GM23248 (cell line): ENCODE results near the gene TIAM2. TPM values are rescaled to one million over a fixed set of nuclear protein-coding genes. Genes with fewer than 3 reads are reported as not detected.
A peak's percentile ranks its signal among the peaks of the same experiment; 100 is the strongest.

Experiments
- DNase-seq: peaks from one replicate; pipeline ENCODE4 v3.0.0-alpha.2; 2015
- H2AFZ ChIP-seq: fragments of 200-600 bp; sonication (generic); 2 replicates; pipeline ENCODE4 v1.6.1; 2016; ENCODE audit warnings: antibody characterized with exemption
- H3F3A ChIP-seq: fragments of 200-600 bp; sonication (generic); 2 replicates; pipeline ENCODE4 v1.6.1; 2016; ENCODE audit warnings: mild to moderate bottlenecking, antibody characterized with exemption, mixed run types; ENCODE audit not compliant: insufficient read depth
- H3K27ac ChIP-seq: fragments of 200-600 bp; sonication (generic); 2 replicates; pipeline ENCODE4 v1.5.1; 2016; ENCODE audit warnings: mild to moderate bottlenecking
- H3K27me3 ChIP-seq: fragments of 200-600 bp; sonication (generic); replicated peaks from 2 replicates; pipeline ENCODE4 v1.6.1; 2016; ENCODE audit warnings: mild to moderate bottlenecking; ENCODE audit not compliant: insufficient read depth
- H3K36me3 ChIP-seq: fragments of 200-600 bp; sonication (generic); 2 replicates; pipeline ENCODE4 v1.6.1; 2016; ENCODE audit warnings: low read depth, mild to moderate bottlenecking
- H3K4me1 ChIP-seq: fragments of 200-600 bp; sonication (generic); 2 replicates; pipeline ENCODE4 v1.6.1; 2016; ENCODE audit warnings: mild to moderate bottlenecking; ENCODE audit not compliant: insufficient read depth
- H3K4me2 ChIP-seq: fragments of 200-600 bp; sonication (generic); one replicate; pipeline ENCODE4 v1.6.1; 2016; ENCODE audit warnings: mild to moderate bottlenecking; ENCODE audit not compliant: unreplicated experiment
- H3K4me3 ChIP-seq: fragments of 200-600 bp; sonication (generic); 2 replicates; pipeline ENCODE4 v1.5.1; 2016; ENCODE audit warnings: mild to moderate bottlenecking
- H3K79me2 ChIP-seq: fragments of 200-600 bp; sonication (generic); 2 replicates; pipeline ENCODE4 v1.6.1; 2016; ENCODE audit warnings: mild to moderate bottlenecking; ENCODE audit not compliant: insufficient read depth
- H3K9ac ChIP-seq: fragments of 200-600 bp; sonication (generic); 2 replicates; pipeline ENCODE4 v1.6.1; 2016; ENCODE audit warnings: mild to moderate bottlenecking
- H3K9me2 ChIP-seq: fragments of 200-600 bp; sonication (generic); 2 replicates; pipeline ENCODE4 v1.6.1; 2016; ENCODE audit warnings: mixed run types, mild to moderate bottlenecking, moderate library complexity; ENCODE audit not compliant: insufficient read depth
- H3K9me3 ChIP-seq: fragments of 200-600 bp; sonication (generic); one replicate; pipeline ENCODE4 v1.6.1; 2017; ENCODE audit warnings: low read depth
- H4K20me1 ChIP-seq: fragments of 200-600 bp; sonication (generic); 2 replicates; pipeline ENCODE4 v1.6.0; 2016; ENCODE audit not compliant: insufficient read depth
- EZH2 ChIP-seq: fragments of 200-600 bp; sonication (generic); IDR thresholded peaks from 2 replicates; pipeline ENCODE4 v1.6.1; 2018; ENCODE audit warnings: antibody characterized with exemption, mild to moderate bottlenecking; ENCODE audit not compliant: insufficient read depth, poor library complexity, severe bottlenecking
- EZH2phosphoT487 ChIP-seq: fragments of 200-600 bp; sonication (generic); IDR thresholded peaks from 2 replicates; pipeline ENCODE4 v1.6.1; 2018; ENCODE audit warnings: antibody characterized with exemption, moderate library complexity, mild to moderate bottlenecking, low read depth; ENCODE audit not compliant: insufficient read depth
- WGBS, 2 experiments: methylation state at CpG; one replicate each; pipeline ENCODE4 v1.1.6; 2015 to 2017; ENCODE audit warnings: low lambda C conversion rate in 2 of 2, low coverage in 1 of 2; ENCODE audit errors: missing lambda C conversion rate in 2 of 2; 5-methylcytosine and 5-hydroxymethylcytosine counted together
- in situ Hi-C: fragments of 300-500 bp; cut with MboI; formaldehyde crosslinking; loops from 2 replicates; pipeline ENCODE4 v1.15.0; 2020
- polyA plus RNA-seq: library from polyadenylated mRNA; unstranded; fragments of >200 nt; fragmentation: Nextera tagmentation; extraction: Ambion mirVana; gene quantifications from 2 replicates; pipeline ENCODE4 v1.2.1, GENCODE V29; 2016
- total RNA-seq: library from RNA; depleted of rRNA; stranded (reverse); fragments of >200 nt; shearing (Covaris generic); gene quantifications from 2 replicates; pipeline ENCODE4 v1.2.3, GENCODE V29; 2014

The TIAM2 gene
- total and polyA plus RNA-seq, 2 experiments from 2014 or later = 2.4 to 2.6 TPM

- Histone ChIP-seq H3K36me3 (0 out of 2 replicates have a peak, but pooled peaks cover 3% of the 10 kb centered on the region), H3K9me2 (no peaks in the 10 kb centered on the region), H3K4me2 (no peak overlapping the region), H3F3A (no peaks in the 10 kb centered on the region), H3K4me1 (no peaks in the 10 kb centered on the region), H3K27me3 (no peaks in the 10 kb centered on the region), H4K20me1 (no peaks in the 10 kb centered on the region), H3K79me2 (no peaks in the 10 kb centered on the region), H3K4me3 (no peak overlapping the region), H3K27ac (no peak overlapping the region), H3K9ac (no peak overlapping the region), H3K9me3 (no peaks in the 10 kb centered on the region), H2AFZ (no peak overlapping the region)
- 80 to 81% methylated on average over 28 to 30 of the region's 30 CpGs for WGBS, 2 experiments
- TF ChIP-seq EZH2 (no peak), EZH2phosphoT487 (no peak)
- DNase-seq = peak; percentile 78
- in situ Hi-C loops = loop anchor here (5.0 to 10.0 kb wide), 2 partner anchors 71 to 324 kb away; no protein-coding TSS in a partner anchor
Observed at GRCh38 chr6:155248008-155249001, 253.2 kb downstream of the TIAM2 start.

- WGBS, 2 experiments = 90 to 91% methylated on average over 10 of the region's 10 CpGs
Observed at GRCh38 chr6:155250701-155251381, 255.7 kb downstream of the TIAM2 start.

GRCh38 chr6:155252581-155252980 is 257.5 kb downstream of the TIAM2 start:
- TF ChIP-seq EZH2phosphoT487 (no peak), EZH2 (no peak)
- no peak overlapping the region for H3K9ac ChIP-seq
- no peak overlapping the region for H3K27ac ChIP-seq
- H3F3A ChIP-seq = no peaks in the 10 kb centered on the region
- H3K79me2 ChIP-seq = no peaks in the 10 kb centered on the region
- H2AFZ ChIP-seq = no peak overlapping the region
- no peaks in the 10 kb centered on the region for H3K9me3 ChIP-seq
- in situ Hi-C loops = no loop called here
- no peaks in the 10 kb centered on the region for H3K9me2 ChIP-seq
- no peak overlapping the region for H3K4me2 ChIP-seq
- 98 to 99% methylated on average over 8 of the region's 8 CpGs for WGBS, 2 experiments
- no peak for DNase-seq
- no peaks in the 10 kb centered on the region for H4K20me1 ChIP-seq
- H3K36me3 ChIP-seq = peaks cover 6% of the 10 kb centered on the region; the same call in 1 of the 2 replicates
- H3K4me1 ChIP-seq = no peaks in the 10 kb centered on the region
- H3K4me3 ChIP-seq = no peak overlapping the region
- H3K27me3 ChIP-seq = no peaks in the 10 kb centered on the region

More at GRCh38 chr6:155250701-155251381, 255.7 kb downstream of the TIAM2 start:
- Histone ChIP-seq H3K4me2 (no peak overlapping the region), H3K4me3 (no peak overlapping the region), H3K9me3 (no peaks in the 10 kb centered on the region), H3F3A (no peaks in the 10 kb centered on the region), H3K27ac (no peak overlapping the region), H3K4me1 (no peaks in the 10 kb centered on the region), H3K79me2 (no peaks in the 10 kb centered on the region), H4K20me1 (no peaks in the 10 kb centered on the region), H3K9me2 (no peaks in the 10 kb centered on the region), H3K27me3 (no peaks in the 10 kb centered on the region), H3K9ac (no peak overlapping the region), H2AFZ (no peak overlapping the region), H3K36me3 (0 out of 2 replicates have a peak, but pooled peaks cover 3% of the 10 kb centered on the region)
- TF ChIP-seq EZH2phosphoT487 (no peak), EZH2 (no peak)
- no peak for DNase-seq
- in situ Hi-C loops = no loop called here

GRCh38 chr6:155253337-155253736 is 258.2 kb downstream of the TIAM2 start:
- no peaks in the 10 kb centered on the region for H3K9me3 ChIP-seq
- H3K79me2 ChIP-seq = no peaks in the 10 kb centered on the region
- 50 to 55% methylated on average over 1 of the region's 1 CpG for WGBS, 2 experiments
- no peak overlapping the region for H2AFZ ChIP-seq
- H3F3A ChIP-seq = no peaks in the 10 kb centered on the region
- H3K4me3 ChIP-seq = no peak overlapping the region
- no peak for DNase-seq
- no peaks in the 10 kb centered on the region for H4K20me1 ChIP-seq
- in situ Hi-C loops = no loop called here
- no peak overlapping the region for H3K4me2 ChIP-seq
- no peak overlapping the region for H3K27ac ChIP-seq
- TF ChIP-seq EZH2 (no peak), EZH2phosphoT487 (no peak)
- no peaks in the 10 kb centered on the region for H3K9me2 ChIP-seq
- H3K27me3 ChIP-seq = no peaks in the 10 kb centered on the region
- H3K4me1 ChIP-seq = no peaks in the 10 kb centered on the region
- H3K9ac ChIP-seq = no peak overlapping the region
- H3K36me3 ChIP-seq = peaks cover 6% of the 10 kb centered on the region; the same call in 1 of the 2 replicates
